K562 (cell line): ENCODE measurements around the gene ZNF219. TPM values are rescaled to one million over a fixed set of nuclear protein-coding genes. Genes with fewer than 3 reads are reported as not detected.

Source experiments
- BDP1 ChIP-seq: IDR thresholded peaks from 3 replicates; pipeline ENCODE4 v1.6.1; 2011; ENCODE audit not compliant: insufficient read length, insufficient read depth
- COPS2 ChIP-seq: fragments of 450-650 bp; conservative IDR thresholded peaks from 2 replicates; pipeline ENCODE4 v1.6.1; 2016; ENCODE audit warnings: mild to moderate bottlenecking, moderate library complexity
- CSDE1 ChIP-seq, 2 experiments: fragments of 450-650 bp; IDR thresholded peaks; 2 replicates each; pipeline ENCODE4 v1.6.1; 2016; ENCODE audit warnings: mild to moderate bottlenecking in 1 of 2
- MYC ChIP-seq, 2 experiments: fragments of 250-450 bp in 1 of 2; sonication (Bioruptor Pico) in 1 of 2; IDR thresholded peaks; 2 replicates each; pipeline versions ENCODE4 v1.5.1 to v1.6.1; 2012 to 2021; ENCODE audit warnings: low read depth in 2 of 2, borderline replicate concordance in 1 of 2, improper control_type of control experiment in 1 of 2, low read length in 1 of 2, mild to moderate bottlenecking in 1 of 2, moderate library complexity in 1 of 2
- NCOA2 ChIP-seq, 2 experiments: fragments of 450-650 bp; IDR thresholded peaks; 2 replicates each; pipeline ENCODE4 v1.6.1; 2018; ENCODE audit warnings: mild to moderate bottlenecking in 2 of 2, moderate library complexity in 1 of 2; ENCODE audit not compliant: partially characterized antibody in 2 of 2
- NR2F6 ChIP-seq: fragments of 450-650 bp; formaldehyde crosslinking; IDR thresholded peaks from 2 replicates; pipeline ENCODE4 v1.4.0; 2020; ENCODE audit warnings: mild to moderate bottlenecking
- SMARCE1 ChIP-seq: fragments of 450-650 bp; IDR thresholded peaks from 2 replicates; pipeline ENCODE4 v1.7.1; 2016; ENCODE audit warnings: mild to moderate bottlenecking
- TEAD4 ChIP-seq, 2 experiments: sonication (generic) in 1 of 2; formaldehyde crosslinking in 1 of 2; IDR thresholded peaks; 2 replicates each; pipeline versions ENCODE4 v1.6.1 to v1.8.0; 2012 to 2022; ENCODE audit warnings: borderline replicate concordance in 1 of 2, inconsistent platforms in 1 of 2, low read length in 1 of 2, mild to moderate bottlenecking in 1 of 2, missing genetic modification reagents in 1 of 2
- TGIF2 ChIP-seq: sonication (generic); formaldehyde crosslinking; IDR thresholded peaks from 2 replicates; pipeline ENCODE4 v1.8.1; 2022; ENCODE audit warnings: mild to moderate bottlenecking, missing genetic modification reagents, moderate library complexity
- ZNF316 ChIP-seq: fragments of 450-650 bp; IDR thresholded peaks from 2 replicates; pipeline ENCODE4 v1.6.1; 2016
- ZNF408 ChIP-seq: fragments of 250-450 bp; sonication (Bioruptor Pico); IDR thresholded peaks from 2 replicates; pipeline ENCODE4 v1.4.0; 2020; ENCODE audit warnings: low read depth, mild to moderate bottlenecking, moderate library complexity
- ZNF436 ChIP-seq: fragments of 250-450, 450-650 bp; sonication (Bioruptor Pico); formaldehyde crosslinking; IDR thresholded peaks from 2 replicates; pipeline ENCODE4 v1.7.0; 2020; ENCODE audit warnings: mild to moderate bottlenecking
- ZNF551 ChIP-seq: fragments of 250-450 bp; sonication (Bioruptor Pico); IDR thresholded peaks from 2 replicates; pipeline ENCODE4 v1.5.0; 2021; ENCODE audit warnings: mild to moderate bottlenecking, moderate library complexity
- ZSCAN29 ChIP-seq: fragments of 450-650 bp; IDR thresholded peaks from 2 replicates; pipeline ENCODE4 v1.6.1; 2017
- polyA plus RNA-seq, 8 experiments: library from polyadenylated mRNA; depleted of rRNA in 4 of 8; stranded (reverse) in 5 of 8; unstranded in 3 of 8; fragments of >200 nt; fragmentation: Nextera tagmentation in 2 of 8; fragmentation: Illumina TruSeq in 1 of 8; extraction: Ambion mirVana in 2 of 8; extraction: Trizol in 1 of 8; gene quantifications; 2 replicates each; pipeline versions ENCODE4 v1.2.1 to v1.2.3, GENCODE V29; 2011 to 2014; ENCODE audit warnings: inconsistent platforms in 1 of 8, missing spikeins in 1 of 8
- total RNA-seq, 7 experiments: library from RNA; depleted of rRNA in 6 of 7; stranded (reverse); fragments of >200 nt in 6 of 7; fragmentation: Illumina TruSeq in 2 of 7; extraction: Trizol in 2 of 7; gene quantifications; 2 replicates each; pipeline versions ENCODE4 v1.2.1 to v1.2.3, GENCODE V29; 2011 to 2021; ENCODE audit warnings: low replicate concordance in 1 of 7
- TF ChIP-seq, protein P1 (sequence below), 2 experiments: IDR thresholded peaks; 2 replicates each; pipeline ENCODE4 v1.6.1; 2011; ENCODE audit warnings: borderline replicate concordance in 1 of 2, control low read depth in 1 of 2, low read depth in 1 of 2, low read length in 1 of 2, mild to moderate bottlenecking in 1 of 2, mixed read lengths in 1 of 2, moderate library complexity in 1 of 2; ENCODE audit not compliant: insufficient read depth in 1 of 2, insufficient read length in 1 of 2, poor library complexity in 1 of 2, severe bottlenecking in 1 of 2; ENCODE audit errors: extremely low read depth in 1 of 2
- TF ChIP-seq, protein P2 (sequence below): fragments of 200-800 bp; sonication (Bioruptor generic); IDR thresholded peaks from 2 replicates; pipeline ENCODE4 v1.6.1; 2017; ENCODE audit warnings: missing genetic modification characterization, missing compliant biosample characterization
- TF ChIP-seq, protein P3 (sequence below): fragments of 450-650 bp; IDR thresholded peaks from 2 replicates; pipeline ENCODE4 v1.7.0; 2016; ENCODE audit warnings: borderline replicate concordance
- TF ChIP-seq, protein P4 (sequence below): fragments of 250-450 bp; sonication (Bioruptor Pico); IDR thresholded peaks from 2 replicates; pipeline ENCODE4 v1.5.0; 2022; ENCODE audit warnings: mild to moderate bottlenecking
- TF ChIP-seq, protein P5 (sequence below): fragments of 250-450 bp; sonication (Bioruptor Pico); IDR thresholded peaks from 2 replicates; pipeline ENCODE4 v1.8.0; 2022; ENCODE audit warnings: moderate library complexity, mild to moderate bottlenecking, inconsistent platforms

Gene ZNF219
- total and polyA plus RNA-seq, 9 of the 15 experiments (the other 6 are each of a cell fraction or from before 2014, with no cell fraction given): 0.29 to 10.6 (median 2.8) TPM

DNA sequence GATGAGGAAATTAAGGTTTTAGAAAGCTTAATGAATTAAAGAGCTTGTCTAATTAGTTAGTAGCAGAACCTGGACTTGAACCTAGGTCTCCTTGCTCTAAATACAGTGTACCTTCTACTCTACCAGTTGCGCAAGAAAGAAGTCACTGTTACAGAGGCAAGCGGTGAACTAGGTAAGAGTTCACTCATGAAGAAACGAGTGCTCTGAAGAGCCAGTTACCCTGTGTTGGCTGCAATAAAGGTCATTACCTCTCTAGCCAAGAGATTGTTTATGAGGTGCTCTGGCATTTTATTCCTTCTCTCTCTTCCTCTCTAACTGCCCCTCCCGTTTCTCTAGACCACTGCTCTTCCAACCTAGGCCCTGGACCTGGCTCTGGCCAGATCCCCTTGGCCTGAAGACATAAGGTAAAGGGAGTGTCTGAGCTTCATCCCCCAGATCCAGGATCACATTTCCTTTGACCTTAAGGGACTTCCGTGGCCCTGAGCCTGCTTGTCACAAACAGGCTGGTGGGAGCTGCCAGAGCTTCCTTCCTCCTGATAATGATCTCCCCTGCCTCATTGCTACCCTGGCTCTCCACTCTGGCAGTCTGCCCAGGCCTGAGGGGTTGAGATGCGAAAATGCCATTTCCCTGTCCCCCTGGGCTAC is 54.4 kb downstream of the ZNF219 start (continued):
- TF ChIP-seq, protein P1, sequence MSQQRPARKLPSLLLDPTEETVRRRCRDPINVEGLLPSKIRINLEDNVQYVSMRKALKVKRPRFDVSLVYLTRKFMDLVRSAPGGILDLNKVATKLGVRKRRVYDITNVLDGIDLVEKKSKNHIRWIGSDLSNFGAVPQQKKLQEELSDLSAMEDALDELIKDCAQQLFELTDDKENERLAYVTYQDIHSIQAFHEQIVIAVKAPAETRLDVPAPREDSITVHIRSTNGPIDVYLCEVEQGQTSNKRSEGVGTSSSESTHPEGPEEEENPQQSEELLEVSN (IDR thresholded peaks at IDR 0.05; ENCODE audit: borderline replicate concordance in 1 of 2, extremely low read depth in 1 of 2, insufficient read depth in 1 of 2, insufficient read length in 1 of 2, low read depth in 1 of 2, low read length in 1 of 2, poor library complexity in 1 of 2, severe bottlenecking in 1 of 2): no peak
- no peak for TF ChIP-seq BDP1
- TF ChIP-seq, protein P2, sequence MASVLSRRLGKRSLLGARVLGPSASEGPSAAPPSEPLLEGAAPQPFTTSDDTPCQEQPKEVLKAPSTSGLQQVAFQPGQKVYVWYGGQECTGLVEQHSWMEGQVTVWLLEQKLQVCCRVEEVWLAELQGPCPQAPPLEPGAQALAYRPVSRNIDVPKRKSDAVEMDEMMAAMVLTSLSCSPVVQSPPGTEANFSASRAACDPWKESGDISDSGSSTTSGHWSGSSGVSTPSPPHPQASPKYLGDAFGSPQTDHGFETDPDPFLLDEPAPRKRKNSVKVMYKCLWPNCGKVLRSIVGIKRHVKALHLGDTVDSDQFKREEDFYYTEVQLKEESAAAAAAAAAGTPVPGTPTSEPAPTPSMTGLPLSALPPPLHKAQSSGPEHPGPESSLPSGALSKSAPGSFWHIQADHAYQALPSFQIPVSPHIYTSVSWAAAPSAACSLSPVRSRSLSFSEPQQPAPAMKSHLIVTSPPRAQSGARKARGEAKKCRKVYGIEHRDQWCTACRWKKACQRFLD (CRISPR knock-in tag): no peak
- no peak for TF ChIP-seq CSDE1 (IDR thresholded peaks at IDR 0.05)
- TF ChIP-seq, protein P3, sequence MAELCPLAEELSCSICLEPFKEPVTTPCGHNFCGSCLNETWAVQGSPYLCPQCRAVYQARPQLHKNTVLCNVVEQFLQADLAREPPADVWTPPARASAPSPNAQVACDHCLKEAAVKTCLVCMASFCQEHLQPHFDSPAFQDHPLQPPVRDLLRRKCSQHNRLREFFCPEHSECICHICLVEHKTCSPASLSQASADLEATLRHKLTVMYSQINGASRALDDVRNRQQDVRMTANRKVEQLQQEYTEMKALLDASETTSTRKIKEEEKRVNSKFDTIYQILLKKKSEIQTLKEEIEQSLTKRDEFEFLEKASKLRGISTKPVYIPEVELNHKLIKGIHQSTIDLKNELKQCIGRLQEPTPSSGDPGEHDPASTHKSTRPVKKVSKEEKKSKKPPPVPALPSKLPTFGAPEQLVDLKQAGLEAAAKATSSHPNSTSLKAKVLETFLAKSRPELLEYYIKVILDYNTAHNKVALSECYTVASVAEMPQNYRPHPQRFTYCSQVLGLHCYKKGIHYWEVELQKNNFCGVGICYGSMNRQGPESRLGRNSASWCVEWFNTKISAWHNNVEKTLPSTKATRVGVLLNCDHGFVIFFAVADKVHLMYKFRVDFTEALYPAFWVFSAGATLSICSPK: no peak
- TF ChIP-seq, protein P4, sequence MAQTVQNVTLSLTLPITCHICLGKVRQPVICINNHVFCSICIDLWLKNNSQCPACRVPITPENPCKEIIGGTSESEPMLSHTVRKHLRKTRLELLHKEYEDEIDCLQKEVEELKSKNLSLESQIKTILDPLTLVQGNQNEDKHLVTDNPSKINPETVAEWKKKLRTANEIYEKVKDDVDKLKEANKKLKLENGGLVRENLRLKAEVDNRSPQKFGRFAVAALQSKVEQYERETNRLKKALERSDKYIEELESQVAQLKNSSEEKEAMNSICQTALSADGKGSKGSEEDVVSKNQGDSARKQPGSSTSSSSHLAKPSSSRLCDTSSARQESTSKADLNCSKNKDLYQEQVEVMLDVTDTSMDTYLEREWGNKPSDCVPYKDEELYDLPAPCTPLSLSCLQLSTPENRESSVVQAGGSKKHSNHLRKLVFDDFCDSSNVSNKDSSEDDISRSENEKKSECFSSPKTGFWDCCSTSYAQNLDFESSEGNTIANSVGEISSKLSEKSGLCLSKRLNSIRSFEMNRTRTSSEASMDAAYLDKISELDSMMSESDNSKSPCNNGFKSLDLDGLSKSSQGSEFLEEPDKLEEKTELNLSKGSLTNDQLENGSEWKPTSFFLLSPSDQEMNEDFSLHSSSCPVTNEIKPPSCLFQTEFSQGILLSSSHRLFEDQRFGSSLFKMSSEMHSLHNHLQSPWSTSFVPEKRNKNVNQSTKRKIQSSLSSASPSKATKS (CRISPR knock-in tag): no peak
- TF ChIP-seq SMARCE1: peak; percentile 52; the same call in 1 of the 2 replicates
- TF ChIP-seq ZSCAN29: no peak
- TF ChIP-seq ZNF551 (CRISPR knock-in tag): no peak
- TF ChIP-seq MYC (IDR thresholded peaks at IDR 0.05; ENCODE audit: low read depth, low read length): no peak
- no peak for TF ChIP-seq MYC (CRISPR knock-in tag; IDR thresholded peaks at IDR 0.05; ENCODE audit: borderline replicate concordance, low read depth)
- no peak for TF ChIP-seq NCOA2 (IDR thresholded peaks at IDR 0.05; ENCODE audit: partially characterized antibody in 2 of 2)
- no peak for TF ChIP-seq ZNF316
- TF ChIP-seq ZNF436: no peak
- TF ChIP-seq TGIF2 (CRISPR knock-in tag): no peak
- TF ChIP-seq NR2F6 (CRISPR knock-in tag): no peak
- TF ChIP-seq TEAD4 (IDR thresholded peaks at IDR 0.05; ENCODE audit: low read length): no peak
- TF ChIP-seq TEAD4 (CRISPR knock-in tag; IDR thresholded peaks at IDR 0.05; ENCODE audit: borderline replicate concordance): no peak
- TF ChIP-seq, protein P5, sequence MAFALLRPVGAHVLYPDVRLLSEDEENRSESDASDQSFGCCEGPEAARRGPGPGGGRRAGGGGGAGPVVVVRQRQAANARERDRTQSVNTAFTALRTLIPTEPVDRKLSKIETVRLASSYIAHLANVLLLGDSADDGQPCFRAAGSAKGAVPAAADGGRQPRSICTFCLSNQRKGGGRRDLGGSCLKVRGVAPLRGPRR (CRISPR knock-in tag): no peak
- TF ChIP-seq ZNF408 (CRISPR knock-in tag): no peak
- no peak for TF ChIP-seq COPS2
